Keratinocyte (primary cell): Measurements from ENCODE around the gene RNH1. TPM values are rescaled to one million over a fixed set of nuclear protein-coding genes. Genes with fewer than 3 reads are reported as not detected.

Experiments used
- DNase-seq: peaks from one replicate; pipeline ENCODE4 v3.0.0-alpha.2; 2011; ENCODE audit warnings: low read depth, missing footprints, low spot score
- FAIRE-seq: peaks from 2 replicates; lab custom pipeline; 2011; peaks lifted over from hg19 to GRCh38; lab: Jason Lieb, UNC
- H2AFZ ChIP-seq: 2 replicates; pipeline ENCODE4 v1.6.0; 2012; ENCODE audit warnings: low read length, control low read depth, inconsistent platforms; ENCODE audit not compliant: control insufficient read depth
- H3K27ac ChIP-seq: 2 replicates; pipeline ENCODE4 v1.5.1; 2011; ENCODE audit warnings: low read length; ENCODE audit not compliant: control insufficient read depth, insufficient read depth
- H3K27me3 ChIP-seq: 3 replicates; pipeline ENCODE4 v1.6.0; 2011; ENCODE audit warnings: low read length; ENCODE audit not compliant: control insufficient read depth, insufficient read depth; ENCODE audit errors: extremely low read depth
- H3K36me3 ChIP-seq, 2 experiments: 2 replicates in 1 of 2; 3 replicates in 1 of 2; pipeline ENCODE4 v1.5.1; 2011; ENCODE audit warnings: low read length in 2 of 2, mild to moderate bottlenecking in 1 of 2; ENCODE audit not compliant: control insufficient read depth in 2 of 2, insufficient read depth in 2 of 2; ENCODE audit errors: extremely low read depth in 1 of 2
- H3K4me1 ChIP-seq: 3 replicates; pipeline ENCODE4 v1.5.1; 2011; ENCODE audit warnings: low read length; ENCODE audit not compliant: control insufficient read depth, insufficient read depth; ENCODE audit errors: extremely low read depth
- H3K4me2 ChIP-seq: 3 replicates; pipeline ENCODE4 v1.6.0; 2011; ENCODE audit warnings: low read depth, low read length; ENCODE audit not compliant: control insufficient read depth, insufficient read depth; ENCODE audit errors: extremely low read depth
- H3K4me3 ChIP-seq, 3 experiments: fragments of 200-600 bp in 1 of 3; sonication (generic) in 1 of 3; 2 replicates in 2 of 3; 3 replicates in 1 of 3; pipeline ENCODE4 v1.5.1; 2011 to 2016; ENCODE audit warnings: low read length in 3 of 3, mild to moderate bottlenecking in 3 of 3, control low read depth in 2 of 3, inconsistent platforms in 1 of 3, low read depth in 1 of 3, mixed read lengths in 1 of 3, mixed run types in 1 of 3, moderate library complexity in 1 of 3; ENCODE audit not compliant: control insufficient read depth in 2 of 3, insufficient read depth in 2 of 3; ENCODE audit errors: extremely low read depth in 1 of 3
- H3K79me2 ChIP-seq: 2 replicates; pipeline ENCODE4 v1.6.0; 2012; ENCODE audit warnings: low read length; ENCODE audit not compliant: control insufficient read depth, insufficient read depth
- H3K9ac ChIP-seq: 3 replicates; pipeline ENCODE4 v1.6.0; 2011; ENCODE audit warnings: low read length; ENCODE audit not compliant: control insufficient read depth, insufficient read depth; ENCODE audit errors: extremely low read depth
- H3K9me1 ChIP-seq: 3 replicates; pipeline ENCODE4 v1.6.0; 2011; ENCODE audit warnings: low read length; ENCODE audit not compliant: control insufficient read depth, insufficient read depth; ENCODE audit errors: extremely low read depth
- H3K9me3 ChIP-seq: 2 replicates; pipeline ENCODE4 v1.5.1; 2012; ENCODE audit warnings: low read depth, low read length; ENCODE audit not compliant: control insufficient read depth
- H4K20me1 ChIP-seq: 3 replicates; pipeline ENCODE4 v1.6.0; 2011; ENCODE audit warnings: low read length; ENCODE audit not compliant: control insufficient read depth, insufficient read depth; ENCODE audit errors: extremely low read depth
- EZH2 ChIP-seq: IDR thresholded peaks from one replicate; pipeline ENCODE4 v1.6.1; 2012; ENCODE audit warnings: inconsistent platforms, mild to moderate bottlenecking, low read length, moderate library complexity
- dilution Hi-C: fragments of 300-500 bp; cut with MboI; formaldehyde crosslinking; loops from one replicate; pipeline ENCODE4 v1.7.0; 2020; ENCODE audit warnings: low sequenced_read_pairs; ENCODE audit not compliant: extremely low pct_ligation_motif_present
- polyA plus RNA-seq, 5 experiments: library from polyadenylated mRNA; depleted of rRNA in 3 of 5; stranded (reverse) in 3 of 5; stranded (forward) in 1 of 5; unstranded in 1 of 5; fragments of >200 nt; gene quantifications; 1 replicate in 1 of 5; 2 replicates in 3 of 5; 3 replicates in 1 of 5; pipeline versions ENCODE4 v1.2.1 to v1.2.3, GENCODE V29; 2011 to 2012; ENCODE audit warnings: missing spikeins in 2 of 5, low read depth in 1 of 5, low replicate concordance in 1 of 5
- TF ChIP-seq, protein P1 (sequence below), 3 experiments: IDR thresholded peaks in 1 of 3; conservative IDR thresholded peaks in 1 of 3; optimal IDR thresholded peaks in 1 of 3; 2 replicates in 2 of 3; 3 replicates in 1 of 3; pipeline versions ENCODE3 to v1.5.1; 2011; ENCODE audit warnings: low read length in 3 of 3, mild to moderate bottlenecking in 3 of 3, moderate library complexity in 2 of 3, control low read depth in 1 of 3, inconsistent platforms in 1 of 3; ENCODE audit not compliant: insufficient read depth in 2 of 3; ENCODE audit errors: extremely low read depth in 1 of 3

The RNH1 gene
- polyA plus RNA-seq, 1 donor (not counting 4 experiments of a cell fraction or from before 2014, with no cell fraction given): 92.0 TPM

DNA sequence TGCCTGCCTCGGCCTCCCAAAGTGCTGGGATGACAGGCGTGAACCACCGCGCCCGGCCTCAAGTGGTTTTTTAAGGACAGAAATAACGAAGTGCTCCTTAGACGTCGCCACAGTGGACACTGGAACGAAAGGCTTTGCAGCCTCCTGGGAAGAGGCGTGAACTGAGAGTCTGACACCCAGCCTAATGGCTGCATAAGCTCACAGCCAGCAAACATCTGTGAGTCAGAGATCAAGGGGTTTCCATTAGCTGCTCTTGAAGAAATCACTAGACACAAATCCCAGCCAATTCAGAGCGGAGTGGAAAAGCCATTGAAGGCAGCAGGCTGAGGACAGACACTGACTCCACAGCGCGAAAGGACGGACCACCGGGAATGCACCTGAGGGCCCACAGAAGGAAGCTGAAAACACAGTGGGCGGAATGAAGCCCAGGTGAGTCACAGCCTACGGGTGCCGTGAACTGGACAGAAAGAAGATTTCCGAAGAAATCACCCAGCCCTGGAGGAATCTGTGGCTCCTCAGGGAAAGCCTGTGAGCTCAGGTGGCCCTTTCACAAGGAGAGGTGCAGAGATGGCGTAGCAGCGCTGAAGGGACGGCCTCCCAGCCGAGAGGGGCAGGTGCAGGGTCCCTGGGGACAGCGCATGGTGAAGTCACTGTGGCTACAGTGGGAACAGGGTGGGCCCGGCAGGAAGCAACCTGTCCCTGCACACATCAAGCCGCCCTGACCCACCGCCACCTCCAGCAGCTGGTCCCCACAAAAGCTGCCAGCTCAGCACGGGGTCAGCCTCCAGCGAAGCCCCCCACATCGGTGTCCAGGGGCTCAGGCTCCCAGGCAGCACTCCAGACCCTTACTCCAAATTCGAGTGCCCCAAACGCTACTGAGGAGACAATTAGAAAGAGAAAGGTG, 41.9 kb upstream of the RNH1 start:
- no peaks in the 10 kb centered on the region for H3K36me3 ChIP-seq
- peaks cover 13% of the 10 kb centered on the region for H3K27me3 ChIP-seq
- DNase-seq: no peak
- H3K4me3 ChIP-seq: no peak overlapping the region
- TF ChIP-seq, protein P1, sequence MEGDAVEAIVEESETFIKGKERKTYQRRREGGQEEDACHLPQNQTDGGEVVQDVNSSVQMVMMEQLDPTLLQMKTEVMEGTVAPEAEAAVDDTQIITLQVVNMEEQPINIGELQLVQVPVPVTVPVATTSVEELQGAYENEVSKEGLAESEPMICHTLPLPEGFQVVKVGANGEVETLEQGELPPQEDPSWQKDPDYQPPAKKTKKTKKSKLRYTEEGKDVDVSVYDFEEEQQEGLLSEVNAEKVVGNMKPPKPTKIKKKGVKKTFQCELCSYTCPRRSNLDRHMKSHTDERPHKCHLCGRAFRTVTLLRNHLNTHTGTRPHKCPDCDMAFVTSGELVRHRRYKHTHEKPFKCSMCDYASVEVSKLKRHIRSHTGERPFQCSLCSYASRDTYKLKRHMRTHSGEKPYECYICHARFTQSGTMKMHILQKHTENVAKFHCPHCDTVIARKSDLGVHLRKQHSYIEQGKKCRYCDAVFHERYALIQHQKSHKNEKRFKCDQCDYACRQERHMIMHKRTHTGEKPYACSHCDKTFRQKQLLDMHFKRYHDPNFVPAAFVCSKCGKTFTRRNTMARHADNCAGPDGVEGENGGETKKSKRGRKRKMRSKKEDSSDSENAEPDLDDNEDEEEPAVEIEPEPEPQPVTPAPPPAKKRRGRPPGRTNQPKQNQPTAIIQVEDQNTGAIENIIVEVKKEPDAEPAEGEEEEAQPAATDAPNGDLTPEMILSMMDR (optimal IDR thresholded peaks at IDR 0.05 in 1 of 3, IDR thresholded peaks at IDR 0.05 in 1 of 3, conservative IDR thresholded peaks at IDR 0.05 in 1 of 3; ENCODE audit: extremely low read depth in 1 of 3, insufficient read depth in 2 of 3, low read length in 3 of 3): no peak
- TF ChIP-seq EZH2: no peak
- H3K4me1 ChIP-seq: no peaks in the 10 kb centered on the region
- FAIRE-seq: no peak
- dilution Hi-C loops: no loop called here
- no peak overlapping the region for H2AFZ ChIP-seq
- no peaks in the 10 kb centered on the region for H4K20me1 ChIP-seq
- H3K9me3 ChIP-seq: no peaks in the 10 kb centered on the region
- no peak overlapping the region for H3K4me2 ChIP-seq
- H3K27ac ChIP-seq: no peak overlapping the region
- H3K9me1 ChIP-seq: no peaks in the 10 kb centered on the region
- H3K9ac ChIP-seq: no peak overlapping the region
- H3K79me2 ChIP-seq: no peaks in the 10 kb centered on the region

DNA sequence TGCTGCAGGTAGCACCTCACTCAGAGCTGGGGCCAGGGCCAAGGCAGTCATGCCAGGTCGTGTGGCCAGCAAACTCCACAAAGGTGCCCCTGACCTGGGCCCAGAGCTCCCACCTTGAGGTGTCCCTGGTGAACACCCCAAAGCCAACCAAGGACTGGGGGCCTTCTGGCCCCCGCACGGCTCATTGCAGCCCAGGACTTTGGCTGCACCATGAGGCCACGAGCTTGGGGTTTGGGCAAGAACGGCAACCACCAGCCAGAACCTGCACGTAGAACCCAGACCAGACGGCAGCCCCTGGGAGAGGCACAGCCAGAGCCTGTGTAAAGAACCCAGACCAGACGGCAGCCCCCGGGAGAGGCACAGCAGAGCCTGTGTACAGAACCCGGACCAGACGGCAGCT, 38.1 kb upstream of the RNH1 start:
- Histone ChIP-seq H3K9me1 (no peaks in the 10 kb centered on the region), H3K4me1 (no peaks in the 10 kb centered on the region), H2AFZ (no peak overlapping the region), H3K27ac (no peak overlapping the region), H3K4me2 (no peak overlapping the region), H3K9me3 (no peaks in the 10 kb centered on the region), H3K9ac (no peak overlapping the region), H3K4me3 (no peak overlapping the region), H3K27me3 (peaks cover 6% of the 10 kb centered on the region), H3K36me3 (no peaks in the 10 kb centered on the region), H4K20me1 (no peaks in the 10 kb centered on the region), H3K79me2 (no peaks in the 10 kb centered on the region)
- dilution Hi-C loops: no loop called here
- TF ChIP-seq, protein P1 (optimal IDR thresholded peaks at IDR 0.05 in 1 of 3, IDR thresholded peaks at IDR 0.05 in 1 of 3, conservative IDR thresholded peaks at IDR 0.05 in 1 of 3; ENCODE audit: extremely low read depth in 1 of 3, insufficient read depth in 2 of 3, low read length in 3 of 3): no peak
- TF ChIP-seq EZH2: no peak
- DNase-seq (no peak), FAIRE-seq (no peak)
